B cell (primary cell): ENCODE data around the gene ZBP1.

Experiments used
- EZH2 ChIP-seq: IDR thresholded peaks from 2 replicates; pipeline ENCODE4 v1.6.1; 2012; ENCODE audit warnings: borderline replicate concordance, low read depth, mild to moderate bottlenecking, moderate library complexity, low read length; ENCODE audit not compliant: insufficient read depth, poor library complexity, severe bottlenecking
- TF ChIP-seq, protein P1 (sequence below): fragments of 200-600 bp; IDR thresholded peaks from one replicate; pipeline ENCODE4 v1.8.0; 2022; ENCODE audit warnings: antibody characterized with exemption, mild to moderate bottlenecking

DNA sequence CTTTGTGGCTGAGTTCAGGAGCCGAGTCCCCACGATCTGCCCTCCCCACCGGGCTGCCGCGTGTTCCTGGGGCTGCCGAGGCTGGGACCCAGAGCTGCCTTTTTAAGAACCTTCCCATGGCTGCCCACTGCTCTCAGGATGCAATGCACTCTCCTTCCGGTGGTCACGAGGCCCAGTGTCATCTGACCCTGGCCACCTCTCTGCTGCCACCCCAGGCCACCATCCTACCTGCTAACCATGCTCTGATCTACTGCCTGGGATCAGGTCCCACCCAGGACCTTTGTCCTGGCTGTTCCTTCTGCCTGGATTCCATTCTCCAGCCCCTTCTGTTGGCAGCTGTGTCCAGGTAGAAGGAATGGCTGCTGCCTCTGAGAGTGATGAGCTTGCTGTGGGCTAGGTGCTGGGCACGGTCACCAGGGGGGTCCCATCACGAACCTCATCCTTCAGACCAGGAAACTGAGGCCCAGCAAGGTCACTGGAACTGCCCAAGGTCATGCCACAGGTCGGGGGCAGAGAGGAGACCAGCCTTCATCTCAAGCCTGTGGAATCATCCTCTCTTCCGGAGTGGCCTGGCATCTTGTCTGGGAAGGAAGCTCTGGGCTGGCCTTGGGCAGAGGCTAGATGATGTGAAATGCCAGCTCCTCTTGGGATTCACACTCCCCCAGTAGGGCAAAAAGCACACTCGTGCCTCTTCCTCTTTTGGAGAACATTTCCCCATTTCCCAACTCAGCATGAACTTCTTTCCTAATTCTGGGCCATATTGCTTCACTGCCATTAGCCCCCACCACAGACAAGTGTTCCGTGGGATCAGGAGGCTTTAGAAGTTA lies 38.8 kb downstream of the ZBP1 start:
- TF ChIP-seq, protein P1, sequence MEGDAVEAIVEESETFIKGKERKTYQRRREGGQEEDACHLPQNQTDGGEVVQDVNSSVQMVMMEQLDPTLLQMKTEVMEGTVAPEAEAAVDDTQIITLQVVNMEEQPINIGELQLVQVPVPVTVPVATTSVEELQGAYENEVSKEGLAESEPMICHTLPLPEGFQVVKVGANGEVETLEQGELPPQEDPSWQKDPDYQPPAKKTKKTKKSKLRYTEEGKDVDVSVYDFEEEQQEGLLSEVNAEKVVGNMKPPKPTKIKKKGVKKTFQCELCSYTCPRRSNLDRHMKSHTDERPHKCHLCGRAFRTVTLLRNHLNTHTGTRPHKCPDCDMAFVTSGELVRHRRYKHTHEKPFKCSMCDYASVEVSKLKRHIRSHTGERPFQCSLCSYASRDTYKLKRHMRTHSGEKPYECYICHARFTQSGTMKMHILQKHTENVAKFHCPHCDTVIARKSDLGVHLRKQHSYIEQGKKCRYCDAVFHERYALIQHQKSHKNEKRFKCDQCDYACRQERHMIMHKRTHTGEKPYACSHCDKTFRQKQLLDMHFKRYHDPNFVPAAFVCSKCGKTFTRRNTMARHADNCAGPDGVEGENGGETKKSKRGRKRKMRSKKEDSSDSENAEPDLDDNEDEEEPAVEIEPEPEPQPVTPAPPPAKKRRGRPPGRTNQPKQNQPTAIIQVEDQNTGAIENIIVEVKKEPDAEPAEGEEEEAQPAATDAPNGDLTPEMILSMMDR, result no peak
- TF ChIP-seq EZH2, result no peak
